Tibial artery (tissue), 4 donors: ENCODE results near the gene MALRD1.

ENCODE experiments used
- DNase-seq, 2 donors: peaks; one replicate each; pipeline ENCODE4 v3.0.0-alpha.2; 2019
- H3K27ac ChIP-seq, 2 donors: fragments of 200-600 bp; sonication (generic) in 1 of 2; 1 replicate in 1 of 2; 2 replicates in 1 of 2; pipeline ENCODE4 v1.5.1; 2018 to 2019; ENCODE audit warnings: mild to moderate bottlenecking in 1 of 2
- H3K27me3 ChIP-seq, 2 donors: fragments of 200-600 bp; sonication (generic) in 1 of 2; one replicate each; pipeline versions ENCODE4 v1.5.1 to v1.6.0; 2016 to 2019
- H3K36me3 ChIP-seq, 3 donors: fragments of 200-600 bp; sonication (generic) in 2 of 3; one replicate each; pipeline ENCODE4 v1.5.1; 2016 to 2019; ENCODE audit warnings: mild to moderate bottlenecking in 2 of 3
- H3K4me1 ChIP-seq, 4 donors: fragments of 200-600 bp; sonication (generic) in 2 of 4; 1 replicate in 3 of 4; 2 replicates in 1 of 4; pipeline ENCODE4 v1.5.1; 2016 to 2019
- H3K4me3 ChIP-seq, 2 donors: fragments of 200-600 bp; sonication (generic) in 1 of 2; 1 replicate in 1 of 2; 2 replicates in 1 of 2; pipeline ENCODE4 v1.5.1; 2018 to 2019; ENCODE audit warnings: mild to moderate bottlenecking in 2 of 2
- H3K9me3 ChIP-seq, 3 donors: fragments of 200-600 bp; sonication (generic) in 1 of 3; one replicate each; pipeline ENCODE4 v1.5.1; 2016 to 2019
- CTCF ChIP-seq, 2 experiments: fragments of 200-600 bp in 1 of 2; fragments of 450-650 bp in 1 of 2; IDR thresholded peaks; one replicate each; pipeline ENCODE4 v1.5.1; 2017 to 2019; ENCODE audit warnings: antibody characterized with exemption in 2 of 2, mild to moderate bottlenecking in 1 of 2, moderate library complexity in 1 of 2
- intact Hi-C: fragments of 100-400 bp; cut with DNase I; formaldehyde crosslinking; loops from one replicate; pipeline ENCODE4 v1.15.0; 2023; ENCODE audit warnings: low total_unique reads

MALRD1 gene

GRCh38 chr10:19707376-19707775 lies 658.8 kb downstream of the MALRD1 start:
- intact Hi-C loops, result no loop called here

GRCh38 chr10:19708031-19708430 lies 659.4 kb downstream of the MALRD1 start:
- H3K4me1 ChIP-seq, result no peaks in the 10 kb centered on the region
- H3K27me3 ChIP-seq, result no peaks in the 10 kb centered on the region
- H3K27ac ChIP-seq, result no peak overlapping the region
- H3K4me3 ChIP-seq, result no peak overlapping the region
- DNase-seq, result no peak
- H3K9me3 ChIP-seq, result peaks cover 0 to 7% (median 0%) of the 10 kb centered on the region in 3 donors
- no peak for TF ChIP-seq CTCF (IDR thresholded peaks at IDR 0.05)
- intact Hi-C loops, result no loop called here
- H3K36me3 ChIP-seq, result no peaks in the 10 kb centered on the region

More at GRCh38 chr10:19707376-19707775, 658.8 kb downstream of the MALRD1 start:
- TF ChIP-seq CTCF (IDR thresholded peaks at IDR 0.05), result no peak
- no peaks in the 10 kb centered on the region for H3K36me3 ChIP-seq
- no peak overlapping the region for H3K27ac ChIP-seq
- H3K4me3 ChIP-seq, result no peak overlapping the region
- DNase-seq, result no peak
- H3K4me1 ChIP-seq, result no peaks in the 10 kb centered on the region
- H3K27me3 ChIP-seq, result no peaks in the 10 kb centered on the region
- H3K9me3 ChIP-seq, result peaks cover 0 to 7% (median 0%) of the 10 kb centered on the region in 3 donors

GRCh38 chr10:19710600-19710999 lies 662.0 kb downstream of the MALRD1 start:
- H3K4me1 ChIP-seq, result no peaks in the 10 kb centered on the region
- no peaks in the 10 kb centered on the region for H3K27me3 ChIP-seq
- DNase-seq, result no peak
- H3K36me3 ChIP-seq, result no peaks in the 10 kb centered on the region
- H3K4me3 ChIP-seq, result no peak overlapping the region
- H3K9me3 ChIP-seq, result peaks cover 0 to 7% (median 0%) of the 10 kb centered on the region in 3 donors
- no peak for TF ChIP-seq CTCF (IDR thresholded peaks at IDR 0.05)
- intact Hi-C loops, result no loop called here
- H3K27ac ChIP-seq, result no peak overlapping the region

GRCh38 chr10:19713159-19713558 lies 664.6 kb downstream of the MALRD1 start:
- Histone ChIP-seq H3K27me3 (no peaks in the 10 kb centered on the region), H3K9me3 (peaks cover 0 to 7% (median 0%) of the 10 kb centered on the region in 3 donors), H3K27ac (no peak overlapping the region), H3K4me1 (no peaks in the 10 kb centered on the region), H3K36me3 (no peaks in the 10 kb centered on the region), H3K4me3 (no peak overlapping the region)
- intact Hi-C loops, result no loop called here
- TF ChIP-seq CTCF (IDR thresholded peaks at IDR 0.05), result no peak
- no peak for DNase-seq

- peak in 1 of 2 donors; percentile 69 for DNase-seq
- peak overlapping the region in 1 of 2 donors; percentile 13 for H3K27ac ChIP-seq
- TF ChIP-seq CTCF (IDR thresholded peaks at IDR 0.05), result no peak
- no peaks in the 10 kb centered on the region for H3K4me1 ChIP-seq
- H3K36me3 ChIP-seq, result no peaks in the 10 kb centered on the region
- H3K27me3 ChIP-seq, result no peaks in the 10 kb centered on the region
- peaks cover 0 to 7% (median 0%) of the 10 kb centered on the region in 3 donors for H3K9me3 ChIP-seq
- intact Hi-C loops, result no loop called here
- peak overlapping the region; percentile 18 to 24 for H3K4me3 ChIP-seq
Measured at GRCh38 chr10:19713800-19714525, 665.4 kb downstream of the MALRD1 start.
